Activated B cell treated with CpG ODN at 0.5 μM for 24 hours (primary cell): ENCODE data around the gene HOXD9. TPM values are rescaled to one million over a fixed set of nuclear protein-coding genes. Genes with fewer than 3 reads are reported as not detected.
A peak's percentile ranks its signal among the peaks of the same experiment; 100 is the strongest.

ENCODE experiments used
- ATAC-seq: fragments of 200-7000 bp; cut with Tn5 transposase; one replicate; pipeline ENCODE4 v1.10.0; 2021; ENCODE audit warnings: low read depth, mild to moderate bottlenecking, moderate library complexity
- CTCF ChIA-PET: fragments of 350-600 bp; sonication (Branson Sonifier 250); formaldehyde crosslinking; loops from one replicate; lab custom pipeline; 2021; ENCODE audit warnings: antibody characterized with exemption; lab: Charles Lee
- POLR2A ChIA-PET: fragments of 350-600 bp; sonication (Branson Sonifier 250); formaldehyde crosslinking; loops from one replicate; lab custom pipeline; 2021; ENCODE audit warnings: antibody characterized with exemption; lab: Charles Lee
- DNase-seq: peaks from one replicate; pipeline ENCODE4 v3.0.0; 2022
- H3K27ac Mint-ChIP-seq: one replicate; pipeline ENCODE4 v1.8.0; 2020; ENCODE audit warnings: mixed read lengths
- H3K27me3 Mint-ChIP-seq: one replicate; pipeline ENCODE4 v1.8.0; 2021; ENCODE audit warnings: mixed read lengths
- H3K36me3 Mint-ChIP-seq: one replicate; pipeline ENCODE4 v1.8.0; 2021; ENCODE audit warnings: low read depth, mixed read lengths
- H3K4me1 Mint-ChIP-seq: one replicate; pipeline ENCODE4 v1.8.0; 2021; ENCODE audit warnings: mixed read lengths
- H3K4me3 Mint-ChIP-seq: one replicate; pipeline ENCODE4 v1.8.0; 2020; ENCODE audit warnings: mild to moderate bottlenecking, mixed read lengths
- H3K9me3 Mint-ChIP-seq: one replicate; pipeline ENCODE4 v1.8.0; 2020; ENCODE audit warnings: mixed read lengths
- intact Hi-C: fragments of 100-400 bp; cut with micrococcal nuclease; formaldehyde crosslinking; loops from one replicate; pipeline ENCODE4 v1.15.1; 2024
- total RNA-seq: library from RNA; stranded (reverse); gene quantifications from 2 replicates; pipeline ENCODE4 v1.2.3, GENCODE V29; 2022
- TF ChIP-seq, protein P1 (sequence below): fragments of 200-600 bp; IDR thresholded peaks from one replicate; pipeline ENCODE4 v1.8.0; 2022; ENCODE audit warnings: antibody characterized with exemption, mild to moderate bottlenecking

Gene HOXD9
- total RNA-seq, 1 donor from 2014 or later: not detected

GRCh38 chr2:176076063-176076462 lies 46.5 kb upstream of the HOXD9 start:
- ChIA-PET POLR2A (no interaction called here), CTCF (no interaction called here)
- peaks cover 63% of the 10 kb centered on the region for H3K27me3 Mint-ChIP-seq
- H3K4me3 Mint-ChIP-seq: no peak overlapping the region
- peaks cover 5% of the 10 kb centered on the region for H3K36me3 Mint-ChIP-seq
- intact Hi-C loops: loop anchor here (5.0 kb wide), 1 partner anchor 1739 kb away; no protein-coding TSS in a partner anchor
- TF ChIP-seq, protein P1, sequence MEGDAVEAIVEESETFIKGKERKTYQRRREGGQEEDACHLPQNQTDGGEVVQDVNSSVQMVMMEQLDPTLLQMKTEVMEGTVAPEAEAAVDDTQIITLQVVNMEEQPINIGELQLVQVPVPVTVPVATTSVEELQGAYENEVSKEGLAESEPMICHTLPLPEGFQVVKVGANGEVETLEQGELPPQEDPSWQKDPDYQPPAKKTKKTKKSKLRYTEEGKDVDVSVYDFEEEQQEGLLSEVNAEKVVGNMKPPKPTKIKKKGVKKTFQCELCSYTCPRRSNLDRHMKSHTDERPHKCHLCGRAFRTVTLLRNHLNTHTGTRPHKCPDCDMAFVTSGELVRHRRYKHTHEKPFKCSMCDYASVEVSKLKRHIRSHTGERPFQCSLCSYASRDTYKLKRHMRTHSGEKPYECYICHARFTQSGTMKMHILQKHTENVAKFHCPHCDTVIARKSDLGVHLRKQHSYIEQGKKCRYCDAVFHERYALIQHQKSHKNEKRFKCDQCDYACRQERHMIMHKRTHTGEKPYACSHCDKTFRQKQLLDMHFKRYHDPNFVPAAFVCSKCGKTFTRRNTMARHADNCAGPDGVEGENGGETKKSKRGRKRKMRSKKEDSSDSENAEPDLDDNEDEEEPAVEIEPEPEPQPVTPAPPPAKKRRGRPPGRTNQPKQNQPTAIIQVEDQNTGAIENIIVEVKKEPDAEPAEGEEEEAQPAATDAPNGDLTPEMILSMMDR: no peak
- no peak overlapping the region for H3K27ac Mint-ChIP-seq
- ATAC-seq (no peak), DNase-seq (no peak)
- peaks cover 7% of the 10 kb centered on the region for H3K4me1 Mint-ChIP-seq
- H3K9me3 Mint-ChIP-seq: peaks cover 2% of the 10 kb centered on the region

GRCh38 chr2:176076796-176077195 lies 45.7 kb upstream of the HOXD9 start:
- DNase-seq (no peak), ATAC-seq (no peak)
- peaks cover 65% of the 10 kb centered on the region for H3K27me3 Mint-ChIP-seq
- H3K9me3 Mint-ChIP-seq: peaks cover 2% of the 10 kb centered on the region
- H3K4me3 Mint-ChIP-seq: no peak overlapping the region
- TF ChIP-seq, protein P1: no peak
- ChIA-PET POLR2A (no interaction called here), CTCF (no interaction called here)
- peaks cover 5% of the 10 kb centered on the region for H3K36me3 Mint-ChIP-seq
- H3K4me1 Mint-ChIP-seq: peaks cover 7% of the 10 kb centered on the region
- intact Hi-C loops: loop anchor here (5.0 kb wide), 1 partner anchor 1739 kb away; no protein-coding TSS in a partner anchor
- H3K27ac Mint-ChIP-seq: no peak overlapping the region

DNA sequence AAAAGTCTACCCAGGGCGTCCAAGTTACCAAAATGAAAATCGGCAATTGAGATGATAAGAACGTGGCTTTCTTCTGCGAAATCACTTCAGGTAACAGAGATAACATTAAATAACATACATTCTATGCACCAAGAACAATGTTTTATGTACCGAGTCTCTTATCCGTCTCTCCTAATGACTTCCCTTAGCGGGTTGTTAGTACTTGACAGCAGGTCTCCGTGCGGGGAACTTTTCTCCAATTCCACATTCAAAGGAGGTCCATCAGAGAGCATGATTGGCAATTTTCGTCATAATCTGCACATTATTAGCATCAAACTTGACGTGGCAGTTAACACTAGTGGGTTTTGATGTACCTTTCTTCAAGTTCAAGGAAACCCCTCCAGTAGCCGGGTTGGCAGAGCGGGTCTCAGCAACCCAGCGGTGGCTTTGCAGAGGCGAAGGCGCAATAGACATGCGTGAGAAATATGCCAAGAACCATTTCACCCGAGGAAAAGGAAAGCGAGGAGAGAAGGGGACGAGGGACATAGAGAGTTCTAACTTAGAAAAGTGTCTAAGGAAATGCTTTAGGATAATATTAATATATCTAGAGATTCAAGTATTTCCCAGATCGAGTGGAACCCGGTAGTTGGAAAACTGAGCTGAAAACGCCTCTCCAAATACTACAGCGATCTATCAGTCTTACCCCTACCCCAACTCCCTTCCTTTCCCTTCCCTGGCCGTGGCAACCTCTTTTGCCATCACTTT lies 43.8 kb upstream of the HOXD9 start:
- DNase-seq: no peak
- CTCF ChIA-PET: no interaction called here
- peaks cover 5% of the 10 kb centered on the region for H3K36me3 Mint-ChIP-seq
- peaks cover 63% of the 10 kb centered on the region for H3K27me3 Mint-ChIP-seq
- ATAC-seq: no peak
- POLR2A ChIA-PET: no interaction called here
- intact Hi-C loops: loop anchor here (2.0 to 5.0 kb wide), 2 partner anchors 80 to 1741 kb away; no protein-coding TSS in a partner anchor
- peaks cover 2% of the 10 kb centered on the region for H3K9me3 Mint-ChIP-seq
- no peak overlapping the region for H3K4me3 Mint-ChIP-seq
- TF ChIP-seq, protein P1: no peak
- peaks cover 7% of the 10 kb centered on the region for H3K4me1 Mint-ChIP-seq
- peak overlapping the region; percentile 66 for H3K27ac Mint-ChIP-seq

DNA sequence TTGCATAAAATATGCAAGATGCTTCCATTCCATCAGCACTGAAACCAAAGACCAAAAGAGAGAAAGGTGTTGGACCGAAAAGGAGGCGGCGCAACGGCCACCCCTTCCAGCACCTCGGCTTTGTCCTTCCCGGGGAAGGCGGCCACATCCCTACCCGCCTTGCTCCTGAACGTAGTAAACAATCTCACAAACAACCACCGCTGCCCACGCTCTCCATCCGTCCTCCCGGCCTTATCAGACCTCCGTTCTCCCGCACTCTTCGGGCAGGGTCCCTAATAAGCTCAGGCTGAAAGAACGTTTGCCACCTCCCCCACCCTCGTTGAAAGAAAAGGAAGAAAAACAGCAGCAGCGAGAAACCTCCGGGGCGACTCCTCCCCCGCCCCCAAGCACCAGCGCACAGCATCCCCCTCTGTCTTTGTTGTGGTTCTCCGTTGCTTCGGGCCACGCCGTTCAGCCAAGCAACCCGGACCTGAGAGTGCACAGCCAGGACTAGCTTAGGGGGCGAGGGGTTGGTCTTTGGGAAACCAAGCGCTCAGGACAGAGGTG lies 43.2 kb upstream of the HOXD9 start:
- POLR2A ChIA-PET: no interaction called here
- intact Hi-C loops: loop anchor here (2.0 to 5.0 kb wide), 2 partner anchors 79 to 1742 kb away; no protein-coding TSS in a partner anchor
- peaks cover 7% of the 10 kb centered on the region for H3K4me1 Mint-ChIP-seq
- ATAC-seq: no peak
- TF ChIP-seq, protein P1: no peak
- H3K27me3 Mint-ChIP-seq: peaks cover 64% of the 10 kb centered on the region
- CTCF ChIA-PET: no interaction called here
- H3K4me3 Mint-ChIP-seq: peak overlapping the region; percentile 53
- peaks cover 2% of the 10 kb centered on the region for H3K9me3 Mint-ChIP-seq
- no peak for DNase-seq
- H3K36me3 Mint-ChIP-seq: peaks cover 5% of the 10 kb centered on the region
- H3K27ac Mint-ChIP-seq: peak overlapping the region; percentile 66

DNA sequence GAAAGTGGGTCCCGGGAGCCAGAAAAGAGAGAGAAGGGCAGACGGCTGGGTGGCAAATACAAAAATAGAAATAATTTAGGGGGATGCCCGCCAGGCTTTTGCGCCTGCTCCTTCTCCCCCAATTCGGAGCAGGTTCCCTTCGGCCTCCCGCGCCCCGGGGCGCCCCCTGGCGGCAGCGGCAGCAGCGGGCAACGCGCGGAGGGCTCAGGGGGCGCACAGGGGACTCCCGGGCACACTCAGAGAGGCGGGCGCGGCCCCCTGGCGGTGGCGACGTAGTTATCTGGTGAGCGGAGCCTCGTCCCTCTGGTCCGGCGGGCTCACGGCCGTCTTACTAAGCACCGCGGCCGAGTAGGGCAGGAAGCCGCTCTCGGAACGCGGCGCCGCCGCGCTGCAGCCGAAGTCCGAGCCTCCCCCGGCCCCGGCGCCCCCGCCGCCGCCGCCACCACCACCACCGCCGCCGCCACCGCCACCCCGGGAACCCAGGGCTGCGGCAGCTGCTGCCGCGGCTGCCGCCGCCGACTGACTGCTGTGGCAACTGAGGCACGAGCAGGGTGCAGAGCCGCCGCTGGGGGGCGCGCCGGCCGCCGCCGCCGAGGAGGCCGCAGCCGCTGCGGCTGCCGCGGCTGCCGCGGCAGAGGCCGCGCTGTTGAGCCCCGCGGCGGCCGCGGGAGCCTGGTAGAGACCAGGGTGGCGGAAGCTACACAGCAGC lies 42.5 kb upstream of the HOXD9 start:
- Mint-ChIP-seq H3K4me1 (peaks cover 7% of the 10 kb centered on the region), H3K9me3 (peaks cover 2% of the 10 kb centered on the region), H3K36me3 (peaks cover 5% of the 10 kb centered on the region), H3K27ac (peak overlapping the region; percentile 66), H3K27me3 (peaks cover 65% of the 10 kb centered on the region), H3K4me3 (peak overlapping the region; percentile 53)
- ChIA-PET CTCF (no interaction called here), POLR2A (no interaction called here)
- ATAC-seq (no peak), DNase-seq (no peak)
- TF ChIP-seq, protein P1: no peak
- intact Hi-C loops: loop anchor here (2.0 to 5.0 kb wide), 2 partner anchors 79 to 1743 kb away; no protein-coding TSS in a partner anchor
